ENCODE measurements around the gene KDM1A.

KDM1A gene

GRCh38 chr1:23066075-23066474 is 46.8 kb downstream of the KDM1A start:
- FAIRE-seq, result no peak
- DNase-seq (ENCODE audit: insufficient read length, low spot score), result no peak

- FAIRE-seq (no peak), DNase-seq (ENCODE audit: insufficient read length, low spot score) (no peak)
Observed at GRCh38 chr1:23069149-23069548, 49.9 kb downstream of the KDM1A start.

GRCh38 chr1:23069675-23070074 is 50.4 kb downstream of the KDM1A start:
- FAIRE-seq, result no peak
- no peak for DNase-seq (ENCODE audit: insufficient read length, low spot score)

GRCh38 chr1:23074012-23074411 is 54.7 kb downstream of the KDM1A start:
- DNase-seq (ENCODE audit: insufficient read length, low spot score), result no peak
- FAIRE-seq, result no peak

GRCh38 chr1:23079025-23079424 is 59.8 kb downstream of the KDM1A start:
- no peak for DNase-seq (ENCODE audit: insufficient read length, low spot score)
- FAIRE-seq, result no peak

GRCh38 chr1:23080885-23081284 is 61.6 kb downstream of the KDM1A start:
- DNase-seq (ENCODE audit: insufficient read length, low spot score) (no peak), FAIRE-seq (no peak)

GRCh38 chr1:23081376-23081775 is 62.1 kb downstream of the KDM1A start:
- FAIRE-seq (no peak), DNase-seq (ENCODE audit: insufficient read length, low spot score) (no peak)

- FAIRE-seq (no peak), DNase-seq (ENCODE audit: insufficient read length, low spot score) (no peak)
Observed at GRCh38 chr1:23083714-23084480, 64.6 kb downstream of the KDM1A start.

GRCh38 chr1:23084880-23085279 is 65.6 kb downstream of the KDM1A start:
- DNase-seq (ENCODE audit: insufficient read length, low spot score), result no peak
- no peak for FAIRE-seq

- no peak for FAIRE-seq
Observed at GRCh38 chr1:23085696-23086095, 66.4 kb downstream of the KDM1A start.

GRCh38 chr1:23088027-23088426 is 68.8 kb downstream of the KDM1A start:
- FAIRE-seq, result no peak
- no peak for DNase-seq (ENCODE audit: insufficient read length, low spot score)

More at GRCh38 chr1:23085696-23086095, 66.4 kb downstream of the KDM1A start:
- no peak for DNase-seq (ENCODE audit: insufficient read length, low spot score)

GRCh38 chr1:23090056-23090455 is 70.8 kb downstream of the KDM1A start:
- DNase-seq (ENCODE audit: insufficient read length, low spot score), result no peak
- FAIRE-seq, result no peak

GRCh38 chr1:23091545-23091944 is 72.3 kb downstream of the KDM1A start:
- DNase-seq (ENCODE audit: insufficient read length, low spot score), result no peak
- no peak for FAIRE-seq

GRCh38 chr1:23092447-23092846 is 73.2 kb downstream of the KDM1A start:
- FAIRE-seq (no peak), DNase-seq (ENCODE audit: insufficient read length, low spot score) (no peak)

- DNase-seq (ENCODE audit: insufficient read length, low spot score) (no peak), FAIRE-seq (no peak)
Observed at GRCh38 chr1:23097316-23097715, 78.0 kb downstream of the KDM1A start.

- DNase-seq (ENCODE audit: insufficient read length, low spot score), result peak; percentile 52
- peak; percentile 96 for FAIRE-seq
Observed at GRCh38 chr1:23098463-23099170, 79.3 kb downstream of the KDM1A start.

GRCh38 chr1:23099171-23099536 is 79.9 kb downstream of the KDM1A start:
- no peak for FAIRE-seq

GRCh38 chr1:23100074-23100748 is 80.9 kb downstream of the KDM1A start:
- DNase-seq (ENCODE audit: insufficient read length, low spot score) (peak; percentile 6), FAIRE-seq (no peak)

More at GRCh38 chr1:23099171-23099536, 79.9 kb downstream of the KDM1A start:
- no peak for DNase-seq (ENCODE audit: insufficient read length, low spot score)

- no peak for FAIRE-seq
Observed at GRCh38 chr1:23101101-23101827, 82.0 kb downstream of the KDM1A start.

GRCh38 chr1:23101887-23102286 is 82.6 kb downstream of the KDM1A start:
- DNase-seq (ENCODE audit: insufficient read length, low spot score) (no peak), FAIRE-seq (no peak)

More at GRCh38 chr1:23101101-23101827, 82.0 kb downstream of the KDM1A start:
- no peak for DNase-seq (ENCODE audit: insufficient read length, low spot score)

- DNase-seq (ENCODE audit: insufficient read length, low spot score) (no peak), FAIRE-seq (no peak)
Observed at GRCh38 chr1:23102289-23102688, 83.0 kb downstream of the KDM1A start.
